Breast epithelium (tissue), 3 donors: ENCODE results near the gene NAA80.

Source experiments
- CTCF ChIP-seq, 3 donors: fragments of 450-650 bp; IDR thresholded peaks; one replicate each; pipeline ENCODE4 v1.5.1; 2016 to 2017; ENCODE audit warnings: antibody characterized with exemption in 3 of 3, mild to moderate bottlenecking in 3 of 3, moderate library complexity in 3 of 3
- POLR2A ChIP-seq: fragments of 450-650 bp; IDR thresholded peaks from one replicate; pipeline ENCODE4 v1.6.1; 2016; ENCODE audit warnings: antibody characterized with exemption, mild to moderate bottlenecking, moderate library complexity

GRCh38 chr3:50249457-50249856 lies 49.7 kb downstream of the NAA80 start:
- TF ChIP-seq CTCF (IDR thresholded peaks at IDR 0.05) (no peak), POLR2A (no peak)
